ENCODE data around the gene PARK7.

The PARK7 gene

DNA sequence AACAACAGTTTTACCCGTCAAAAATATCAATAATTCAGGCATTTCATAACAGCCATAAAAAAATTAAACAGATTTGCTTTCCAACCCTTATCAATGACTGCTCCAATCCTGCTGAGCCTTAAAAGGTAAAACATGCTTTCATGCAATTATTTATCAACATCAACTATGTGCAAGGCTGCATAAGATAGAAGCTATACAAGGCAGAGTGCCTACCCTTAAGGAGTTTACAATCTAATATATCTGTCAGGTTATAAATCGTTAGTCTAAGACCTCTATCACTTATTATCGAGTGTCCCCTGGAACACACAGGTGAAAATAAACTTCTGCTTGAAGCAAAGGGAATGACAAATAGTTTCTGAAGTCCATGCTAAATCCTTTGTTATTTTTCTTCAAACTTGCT is 62.8 kb downstream of the PARK7 start:
- no peak for DNase-seq (ENCODE audit: low spot score)

DNA sequence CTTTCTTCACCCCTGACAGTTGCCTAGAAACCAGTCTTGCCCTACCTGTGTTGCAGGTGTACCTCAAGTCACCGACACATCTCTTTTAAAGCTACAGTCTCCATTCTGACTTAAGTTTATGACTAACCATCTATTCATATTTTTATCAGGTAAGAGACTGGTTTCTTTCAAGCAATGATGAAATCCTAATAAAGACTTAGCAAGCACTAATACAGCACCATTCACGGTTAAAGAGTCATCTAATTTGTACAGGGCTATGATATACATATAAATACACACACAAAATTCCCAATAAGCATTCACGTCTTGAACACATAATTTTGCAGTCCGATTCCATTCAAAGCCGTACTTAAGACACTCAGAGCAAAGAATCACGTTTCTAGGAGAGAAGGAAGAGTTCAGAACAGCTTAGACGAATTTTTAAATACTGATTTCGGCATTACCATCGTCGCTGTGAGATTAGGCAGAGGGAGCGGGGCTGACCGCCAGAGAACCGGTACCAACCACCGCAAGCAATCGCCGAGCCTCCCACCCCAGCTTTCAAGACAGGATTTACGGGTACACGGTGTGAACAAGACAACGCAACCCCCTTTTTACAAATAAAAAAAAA is 63.7 kb downstream of the PARK7 start:
- no peak for DNase-seq (ENCODE audit: low spot score)

DNA sequence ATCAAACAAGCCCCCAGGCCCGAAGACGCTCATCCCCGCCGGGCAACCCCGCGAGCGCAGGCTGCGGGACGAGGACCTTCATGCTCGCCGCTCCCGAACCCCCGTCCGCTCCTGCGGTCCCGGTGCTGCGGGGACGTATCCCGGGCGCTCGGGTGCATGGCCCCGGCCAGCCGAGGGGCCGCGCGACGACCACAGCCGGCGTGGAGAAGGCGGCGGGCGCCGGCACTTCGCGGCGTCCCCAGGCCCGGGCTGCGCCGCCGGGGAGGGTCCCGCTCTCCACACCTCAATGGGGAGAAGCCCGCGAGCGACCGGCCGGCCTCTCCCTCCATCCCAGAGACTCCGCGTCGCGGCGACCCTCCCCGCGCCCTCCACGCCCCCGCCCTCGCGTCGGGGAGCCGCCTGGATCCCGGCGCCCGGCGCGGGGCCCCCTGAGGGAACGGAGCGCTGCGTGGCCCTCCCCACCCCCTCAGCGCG is 64.2 kb downstream of the PARK7 start:
- DNase-seq (ENCODE audit: low spot score) = no peak

DNA sequence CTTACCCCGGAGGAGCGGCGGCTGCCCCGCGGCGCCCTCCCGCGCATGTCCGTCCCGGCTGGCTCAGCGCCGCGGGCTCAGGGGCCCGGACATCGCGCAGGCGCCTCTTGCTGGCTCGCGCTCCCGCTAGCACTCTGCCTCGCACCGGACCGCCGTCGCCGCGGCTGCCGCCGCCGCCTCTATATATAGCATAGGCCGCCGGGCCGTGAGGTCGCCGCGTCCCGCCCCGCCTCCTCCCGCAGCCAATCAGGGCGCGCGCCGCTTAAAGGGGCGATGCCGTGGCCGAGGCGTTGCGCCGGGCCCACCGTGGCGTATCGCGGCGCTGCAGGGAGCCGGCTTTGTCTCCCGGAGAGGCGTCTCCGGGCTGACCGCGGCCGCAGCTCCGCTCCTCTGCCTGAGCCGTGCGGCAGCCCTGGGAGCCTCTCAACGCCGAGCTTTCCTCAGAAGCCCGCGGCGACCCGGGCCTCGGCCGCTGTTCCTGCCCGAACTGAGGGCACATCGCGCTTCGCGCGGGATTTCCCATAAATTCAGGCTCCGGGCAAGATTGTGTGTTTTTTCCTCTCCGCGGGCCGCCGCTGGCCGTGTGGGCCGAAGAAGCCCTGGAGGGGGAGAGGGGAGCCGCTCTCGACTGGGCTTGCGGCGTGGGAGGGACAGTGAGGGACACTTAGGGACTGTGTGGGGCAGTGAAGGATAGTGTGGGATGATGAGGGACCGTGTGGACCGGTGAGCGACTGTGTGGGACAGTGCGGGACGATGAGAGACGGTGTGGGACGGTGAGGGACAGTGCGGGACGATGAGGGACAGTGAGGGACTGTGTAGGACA is 64.9 kb downstream of the PARK7 start, which contains the start of gene ERRFI1:
Gene ERRFI1, minus strand, starts transcription at position 157 of the 823 bp plus-strand sequence. CDS start 10,690 bp downstream, outside the sequence.
- peak; percentile 93 for DNase-seq (ENCODE audit: low spot score)

DNA sequence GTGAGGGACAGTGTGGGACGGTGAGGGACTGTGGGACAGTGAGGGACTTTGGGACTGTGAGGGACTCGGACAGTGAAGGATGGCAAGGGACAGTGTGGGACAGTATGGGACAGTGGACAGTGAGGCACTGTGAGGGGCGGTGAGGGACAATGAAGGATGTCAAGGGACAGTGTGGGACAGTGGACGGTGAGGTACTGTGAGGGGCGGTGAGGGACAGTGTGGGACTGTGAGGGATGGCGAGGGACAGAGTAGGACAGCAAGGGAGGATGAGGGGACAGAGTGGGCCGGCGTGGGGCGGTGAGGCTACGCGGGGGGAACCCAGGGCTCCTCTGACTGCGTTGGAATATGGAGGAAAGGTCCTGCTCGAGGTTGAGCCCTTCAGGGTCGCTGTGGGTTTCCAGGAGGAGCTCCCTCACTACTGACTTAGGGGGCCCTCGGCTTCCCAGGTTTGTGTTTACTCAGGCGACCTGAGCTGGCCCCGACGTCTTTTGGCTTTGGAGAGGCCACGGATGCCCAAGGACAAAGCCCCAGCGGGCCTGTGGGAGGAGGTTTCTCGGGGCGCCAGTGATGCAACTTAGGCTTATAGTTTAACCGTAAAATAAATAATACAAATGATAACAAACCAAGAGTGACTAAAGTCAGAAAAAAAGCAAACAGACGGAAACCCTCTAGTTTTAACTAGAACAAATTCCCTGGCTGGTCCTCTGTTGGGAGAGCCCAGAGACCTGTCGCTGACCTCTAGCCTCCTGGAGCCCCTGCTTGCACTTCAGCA is 65.7 kb downstream of the PARK7 start:
- DNase-seq (ENCODE audit: low spot score) = no peak

DNA sequence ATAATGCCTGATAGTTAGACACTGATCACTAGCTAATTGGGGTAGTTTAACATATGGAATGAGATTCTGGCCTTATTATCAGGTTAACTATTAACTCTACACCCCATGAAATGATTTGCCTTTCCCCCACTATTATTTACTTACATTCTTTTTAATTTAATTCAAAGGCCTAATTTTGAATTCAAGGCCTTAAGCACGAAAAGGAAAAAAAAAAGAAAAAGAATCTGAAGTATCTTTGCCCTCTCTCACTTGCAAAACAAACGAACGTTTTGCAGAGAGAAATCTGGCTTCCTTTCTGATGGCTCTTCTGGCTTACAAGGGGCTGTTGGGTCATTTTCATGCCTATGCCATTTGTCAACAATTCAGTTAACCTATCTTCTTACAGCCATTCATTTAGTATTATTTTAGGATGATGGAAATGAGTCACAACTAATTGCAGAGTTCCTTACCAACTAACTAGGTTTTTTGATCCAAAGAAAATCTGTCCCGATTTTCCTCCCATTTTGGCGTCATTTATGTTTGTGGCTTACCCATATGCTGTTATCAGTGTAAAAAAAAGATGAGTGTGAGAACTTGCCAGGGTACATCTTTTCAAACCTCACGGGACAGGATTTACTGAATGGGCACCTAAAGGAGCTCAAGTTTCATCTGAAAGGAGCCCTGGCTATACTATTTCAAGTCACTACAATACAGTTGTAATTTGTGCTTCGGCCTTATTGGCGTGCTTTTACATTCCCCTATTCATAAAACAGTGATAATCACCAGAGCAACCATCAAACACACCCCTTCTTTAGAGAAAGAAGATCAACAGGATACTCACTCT is 66.4 kb downstream of the PARK7 start:
- no peak for DNase-seq (ENCODE audit: low spot score)

DNA sequence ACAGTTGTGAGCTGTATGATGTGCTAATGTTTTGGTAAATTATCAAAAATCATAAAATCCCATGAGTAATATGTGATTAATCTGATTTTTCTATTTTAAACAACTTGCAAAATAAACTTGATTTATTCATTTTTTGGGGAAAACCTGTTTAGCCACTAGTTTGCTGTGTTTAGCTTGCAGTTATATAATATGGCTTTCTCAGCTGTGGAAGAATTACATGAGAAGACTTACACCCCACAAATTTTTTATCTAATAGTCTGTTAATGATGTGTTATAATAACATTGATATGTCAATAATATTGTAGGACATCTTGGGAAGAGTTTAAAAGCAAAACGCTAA is 67.0 kb downstream of the PARK7 start:
- no peak for DNase-seq (ENCODE audit: low spot score)

DNA sequence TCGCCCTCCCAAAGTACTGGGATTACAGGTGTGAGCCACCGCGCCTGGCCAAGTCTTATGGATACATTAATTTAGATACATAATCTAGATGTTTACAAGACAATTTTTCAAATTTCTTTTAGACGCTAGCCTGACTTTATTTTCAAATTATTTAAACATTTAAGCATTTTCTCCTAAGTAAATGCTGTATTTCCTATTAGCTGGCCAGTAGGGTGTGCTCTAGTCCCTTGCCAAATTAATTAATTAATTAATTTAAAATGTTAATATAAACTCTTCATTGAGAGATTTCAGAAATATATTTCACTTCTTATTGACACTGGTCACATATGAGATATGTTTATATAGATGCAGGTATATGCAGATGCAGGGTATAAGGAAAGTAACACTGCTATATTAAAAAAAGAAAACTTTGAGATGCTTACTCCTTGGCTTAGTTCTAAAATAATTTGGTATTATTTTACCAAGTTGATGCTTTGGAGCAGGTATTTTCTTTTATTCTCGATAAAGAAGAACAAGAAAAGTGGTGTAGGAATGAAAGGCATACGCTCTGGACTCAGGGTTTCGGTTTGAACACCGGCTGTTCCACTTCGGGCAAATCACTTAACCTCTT is 69.8 kb downstream of the PARK7 start:
- no peak for DNase-seq (ENCODE audit: low spot score)

DNA sequence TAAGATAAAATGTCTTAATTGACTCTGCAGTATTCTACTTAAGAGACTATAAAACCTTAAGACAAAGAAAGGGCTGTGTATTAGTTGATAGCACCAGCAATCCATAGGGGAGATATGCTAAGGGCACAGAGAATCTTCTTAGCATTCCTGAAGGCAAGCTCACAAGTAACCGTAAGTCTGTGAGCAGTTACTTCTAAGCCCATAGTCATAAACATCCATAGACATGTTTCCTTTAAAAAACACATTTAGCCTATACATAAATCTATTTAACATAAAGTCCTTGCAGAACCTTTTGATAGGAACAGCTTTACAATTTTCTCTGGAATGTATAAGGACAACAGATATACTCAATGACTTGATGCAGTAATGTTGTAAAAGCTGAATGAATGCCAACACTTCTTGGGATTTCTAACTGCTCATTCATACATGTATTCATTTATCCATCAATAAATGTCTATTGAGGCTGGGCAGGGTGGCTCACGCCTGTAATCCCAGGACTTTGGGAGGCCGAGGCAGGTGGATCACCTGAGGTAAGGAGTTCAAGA is 70.9 kb downstream of the PARK7 start:
- DNase-seq (ENCODE audit: low spot score) = no peak

DNA sequence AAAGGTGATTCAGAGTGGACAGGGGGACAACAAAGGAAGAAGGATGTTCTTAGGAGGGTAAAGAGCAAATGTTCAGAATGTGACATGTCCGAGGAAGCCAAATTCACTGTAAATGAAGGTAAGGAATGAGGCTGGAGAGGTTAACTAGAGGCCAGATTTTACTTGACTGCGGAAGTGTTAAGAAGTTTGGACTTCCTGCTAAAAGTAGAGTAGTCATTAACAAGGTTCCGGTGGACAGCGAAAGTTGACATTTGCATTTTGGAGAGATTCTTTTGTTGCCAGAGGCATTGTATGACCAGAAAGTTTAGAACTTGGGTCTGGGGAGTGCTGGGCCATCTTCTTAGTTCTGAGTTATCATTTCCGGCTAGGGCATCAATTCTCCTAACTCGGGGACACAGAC is 71.8 kb downstream of the PARK7 start:
- DNase-seq (ENCODE audit: low spot score) = no peak

Measured in putamen (tissue), 1 donor.